HTERT RPE-1 (cell line): Measurements from ENCODE around the gene CFAP300.

ENCODE experiments used
- in situ Hi-C: fragments of 300-500 bp; cut with MboI; formaldehyde crosslinking; loops from 4 replicates; pipeline ENCODE4 v1.14.3; 2020; ENCODE audit warnings: low sequenced_read_pairs

CFAP300 gene

GRCh38 chr11:102071497-102072472 lies 24.5 kb downstream of the CFAP300 start:
- in situ Hi-C loops, result no loop called here

GRCh38 chr11:102073253-102073652 lies 26.0 kb downstream of the CFAP300 start:
- in situ Hi-C loops, result no loop called here

GRCh38 chr11:102079625-102080024 lies 32.4 kb downstream of the CFAP300 start:
- in situ Hi-C loops, result no loop called here

- in situ Hi-C loops, result no loop called here
Measured at GRCh38 chr11:102081313-102081712, 34.1 kb downstream of the CFAP300 start.

- in situ Hi-C loops, result no loop called here
Measured at GRCh38 chr11:102085864-102086551, 38.8 kb downstream of the CFAP300 start.

- in situ Hi-C loops, result no loop called here
Measured at GRCh38 chr11:102097186-102097585, 49.9 kb downstream of the CFAP300 start.

GRCh38 chr11:102099755-102100154 lies 52.5 kb downstream of the CFAP300 start:
- in situ Hi-C loops, result no loop called here

- in situ Hi-C loops, result no loop called here
Measured at GRCh38 chr11:102108734-102109440, 61.6 kb downstream of the CFAP300 start.

GRCh38 chr11:102109896-102110760 lies 62.9 kb downstream of the CFAP300 start, which contains the start of gene YAP1:
YAP1 (plus strand) TSS chr11:102110447; CDS start chr11:102110849, 402 bp downstream.
- in situ Hi-C loops, result no loop called here

GRCh38 chr11:102110761-102111010 lies 63.4 kb downstream of the CFAP300 start:
- in situ Hi-C loops, result no loop called here

GRCh38 chr11:102111011-102111786 lies 64.0 kb downstream of the CFAP300 start:
- in situ Hi-C loops, result no loop called here

- in situ Hi-C loops, result no loop called here
Measured at GRCh38 chr11:102111787-102112508, 64.7 kb downstream of the CFAP300 start.

- in situ Hi-C loops, result no loop called here
Measured at GRCh38 chr11:102112509-102112821, 65.2 kb downstream of the CFAP300 start.

GRCh38 chr11:102114032-102114431 lies 66.8 kb downstream of the CFAP300 start:
- in situ Hi-C loops, result no loop called here

GRCh38 chr11:102115557-102115956 lies 68.3 kb downstream of the CFAP300 start:
- in situ Hi-C loops, result no loop called here

GRCh38 chr11:102116453-102117205 lies 69.4 kb downstream of the CFAP300 start:
- in situ Hi-C loops, result no loop called here

- in situ Hi-C loops, result no loop called here
Measured at GRCh38 chr11:102117472-102118113, 70.4 kb downstream of the CFAP300 start.

- in situ Hi-C loops, result no loop called here
Measured at GRCh38 chr11:102118937-102119336, 71.7 kb downstream of the CFAP300 start.
